ENCODE data around the gene SERTAD3.

GRCh38 chr19:40466219-40466984, 22.3 kb upstream of the SERTAD3 start:
- no peak for TF ChIP-seq CTCF (IDR thresholded peaks at IDR 0.05)
- TF ChIP-seq POLR2A (IDR thresholded peaks at IDR 0.05) = no peak
